Ascending aorta (tissue), 2 donors: ENCODE results near the gene EMP1. TPM values are rescaled to one million over a fixed set of nuclear protein-coding genes. Genes with fewer than 3 reads are reported as not detected.

Experiments
- DNase-seq, 2 donors: peaks; one replicate each; pipeline ENCODE4 v3.0.0-alpha.2; 2019; ENCODE audit warnings: low spot score in 2 of 2
- H3K27ac ChIP-seq, 2 donors: fragments of 200-600 bp; sonication (generic); one replicate each; pipeline ENCODE4 v1.5.1; 2016 to 2017; ENCODE audit warnings: mild to moderate bottlenecking in 1 of 2
- H3K27me3 ChIP-seq: fragments of 200-600 bp; sonication (generic); one replicate; pipeline ENCODE4 v1.5.1; 2017
- H3K36me3 ChIP-seq, 2 donors: fragments of 200-600 bp; sonication (generic); one replicate each; pipeline ENCODE4 v1.5.1; 2016
- H3K4me1 ChIP-seq, 2 donors: fragments of 200-600 bp; sonication (generic); one replicate each; pipeline ENCODE4 v1.5.1; 2016 to 2017; ENCODE audit warnings: mild to moderate bottlenecking in 1 of 2
- H3K4me3 ChIP-seq, 2 donors: fragments of 200-600 bp; sonication (generic); one replicate each; pipeline ENCODE4 v1.5.1; 2016 to 2017; ENCODE audit warnings: mild to moderate bottlenecking in 1 of 2
- H3K9me3 ChIP-seq, 2 donors: fragments of 200-600 bp; sonication (generic); one replicate each; pipeline ENCODE4 v1.5.1; 2016
- CTCF ChIP-seq, 3 experiments: fragments of 200-600 bp in 2 of 3; fragments of 450-650 bp in 1 of 3; sonication (generic) in 2 of 3; IDR thresholded peaks; one replicate each; pipeline ENCODE4 v1.5.1; 2016 to 2019; ENCODE audit warnings: antibody characterized with exemption in 3 of 3, mild to moderate bottlenecking in 1 of 3, moderate library complexity in 1 of 3
- intact Hi-C: fragments of 100-400 bp; cut with DNase I; formaldehyde crosslinking; loops from one replicate; pipeline ENCODE4 v1.15.1; 2023
- total RNA-seq: library from RNA; depleted of rRNA; stranded (reverse); fragments of >200 nt; gene quantifications from one replicate; pipeline ENCODE4 v1.1.0, GENCODE V29; 2016

EMP1 gene
- total RNA-seq, 1 donor from 2014 or later = 588 TPM

- DNase-seq = no peak
- Histone ChIP-seq H3K27ac (no peak overlapping the region), H3K36me3 (no peaks in the 10 kb centered on the region), H3K27me3 (no peaks in the 10 kb centered on the region), H3K4me3 (no peak overlapping the region), H3K4me1 (no peaks in the 10 kb centered on the region), H3K9me3 (no peaks in the 10 kb centered on the region)
- no peak for TF ChIP-seq CTCF (IDR thresholded peaks at IDR 0.05)
- intact Hi-C loops = no loop called here
These were observed 41.7 kb downstream of the EMP1 start for GRCh38 chr12:13238204-13238603.

- H3K36me3 ChIP-seq = no peaks in the 10 kb centered on the region
- H3K4me1 ChIP-seq = no peaks in the 10 kb centered on the region
- no peaks in the 10 kb centered on the region for H3K27me3 ChIP-seq
- TF ChIP-seq CTCF (IDR thresholded peaks at IDR 0.05) = no peak
- DNase-seq = no peak
- no peak overlapping the region for H3K4me3 ChIP-seq
- no peak overlapping the region for H3K27ac ChIP-seq
- no peaks in the 10 kb centered on the region for H3K9me3 ChIP-seq
- intact Hi-C loops = no loop called here
These were observed 45.4 kb downstream of the EMP1 start for GRCh38 chr12:13241833-13242488.

GRCh38 chr12:13242936-13243335 is 46.4 kb downstream of the EMP1 start:
- H3K4me1 ChIP-seq = no peaks in the 10 kb centered on the region
- H3K36me3 ChIP-seq = no peaks in the 10 kb centered on the region
- TF ChIP-seq CTCF (IDR thresholded peaks at IDR 0.05) = no peak
- H3K4me3 ChIP-seq = no peak overlapping the region
- no peaks in the 10 kb centered on the region for H3K9me3 ChIP-seq
- no peak for DNase-seq
- intact Hi-C loops = no loop called here
- no peaks in the 10 kb centered on the region for H3K27me3 ChIP-seq
- H3K27ac ChIP-seq = no peak overlapping the region

- H3K9me3 ChIP-seq = no peaks in the 10 kb centered on the region
- intact Hi-C loops = no loop called here
- H3K4me3 ChIP-seq = no peak overlapping the region
- H3K4me1 ChIP-seq = no peaks in the 10 kb centered on the region
- no peaks in the 10 kb centered on the region for H3K36me3 ChIP-seq
- no peak for TF ChIP-seq CTCF (IDR thresholded peaks at IDR 0.05)
- no peak overlapping the region for H3K27ac ChIP-seq
- no peaks in the 10 kb centered on the region for H3K27me3 ChIP-seq
- no peak for DNase-seq
These were observed 47.1 kb downstream of the EMP1 start for GRCh38 chr12:13243516-13244070.

GRCh38 chr12:13247596-13247995 is 51.1 kb downstream of the EMP1 start:
- no peaks in the 10 kb centered on the region for H3K27me3 ChIP-seq
- TF ChIP-seq CTCF (IDR thresholded peaks at IDR 0.05) = no peak
- intact Hi-C loops = no loop called here

More at GRCh38 chr12:13247596-13247995, 51.1 kb downstream of the EMP1 start:
- Histone ChIP-seq H3K9me3 (no peaks in the 10 kb centered on the region), H3K36me3 (no peaks in the 10 kb centered on the region), H3K4me3 (no peak overlapping the region), H3K4me1 (no peaks in the 10 kb centered on the region), H3K27ac (no peak overlapping the region)
- no peak for DNase-seq
